Keratinocyte (primary cell): ENCODE data around the gene SIPA1L3. TPM values are rescaled to one million over a fixed set of nuclear protein-coding genes. Genes with fewer than 3 reads are reported as not detected.

ENCODE experiments used
- DNase-seq: peaks from one replicate; pipeline ENCODE4 v3.0.0-alpha.2; 2011; ENCODE audit warnings: low read depth, missing footprints, low spot score
- FAIRE-seq: peaks from 2 replicates; lab custom pipeline; 2011; peaks lifted over from hg19 to GRCh38; lab: Jason Lieb, UNC
- H2AFZ ChIP-seq: 2 replicates; pipeline ENCODE4 v1.6.0; 2012; ENCODE audit warnings: low read length, control low read depth, inconsistent platforms; ENCODE audit not compliant: control insufficient read depth
- H3K27ac ChIP-seq: 2 replicates; pipeline ENCODE4 v1.5.1; 2011; ENCODE audit warnings: low read length; ENCODE audit not compliant: control insufficient read depth, insufficient read depth
- H3K27me3 ChIP-seq: 3 replicates; pipeline ENCODE4 v1.6.0; 2011; ENCODE audit warnings: low read length; ENCODE audit not compliant: control insufficient read depth, insufficient read depth; ENCODE audit errors: extremely low read depth
- H3K36me3 ChIP-seq, 2 experiments: 2 replicates in 1 of 2; 3 replicates in 1 of 2; pipeline ENCODE4 v1.5.1; 2011; ENCODE audit warnings: low read length in 2 of 2, mild to moderate bottlenecking in 1 of 2; ENCODE audit not compliant: control insufficient read depth in 2 of 2, insufficient read depth in 2 of 2; ENCODE audit errors: extremely low read depth in 1 of 2
- H3K4me1 ChIP-seq: 3 replicates; pipeline ENCODE4 v1.5.1; 2011; ENCODE audit warnings: low read length; ENCODE audit not compliant: control insufficient read depth, insufficient read depth; ENCODE audit errors: extremely low read depth
- H3K4me2 ChIP-seq: 3 replicates; pipeline ENCODE4 v1.6.0; 2011; ENCODE audit warnings: low read depth, low read length; ENCODE audit not compliant: control insufficient read depth, insufficient read depth; ENCODE audit errors: extremely low read depth
- H3K4me3 ChIP-seq, 3 experiments: fragments of 200-600 bp in 1 of 3; sonication (generic) in 1 of 3; 2 replicates in 2 of 3; 3 replicates in 1 of 3; pipeline ENCODE4 v1.5.1; 2011 to 2016; ENCODE audit warnings: low read length in 3 of 3, mild to moderate bottlenecking in 3 of 3, control low read depth in 2 of 3, inconsistent platforms in 1 of 3, low read depth in 1 of 3, mixed read lengths in 1 of 3, mixed run types in 1 of 3, moderate library complexity in 1 of 3; ENCODE audit not compliant: control insufficient read depth in 2 of 3, insufficient read depth in 2 of 3; ENCODE audit errors: extremely low read depth in 1 of 3
- H3K79me2 ChIP-seq: 2 replicates; pipeline ENCODE4 v1.6.0; 2012; ENCODE audit warnings: low read length; ENCODE audit not compliant: control insufficient read depth, insufficient read depth
- H3K9ac ChIP-seq: 3 replicates; pipeline ENCODE4 v1.6.0; 2011; ENCODE audit warnings: low read length; ENCODE audit not compliant: control insufficient read depth, insufficient read depth; ENCODE audit errors: extremely low read depth
- H3K9me1 ChIP-seq: 3 replicates; pipeline ENCODE4 v1.6.0; 2011; ENCODE audit warnings: low read length; ENCODE audit not compliant: control insufficient read depth, insufficient read depth; ENCODE audit errors: extremely low read depth
- H3K9me3 ChIP-seq: 2 replicates; pipeline ENCODE4 v1.5.1; 2012; ENCODE audit warnings: low read depth, low read length; ENCODE audit not compliant: control insufficient read depth
- H4K20me1 ChIP-seq: 3 replicates; pipeline ENCODE4 v1.6.0; 2011; ENCODE audit warnings: low read length; ENCODE audit not compliant: control insufficient read depth, insufficient read depth; ENCODE audit errors: extremely low read depth
- EZH2 ChIP-seq: IDR thresholded peaks from one replicate; pipeline ENCODE4 v1.6.1; 2012; ENCODE audit warnings: inconsistent platforms, mild to moderate bottlenecking, low read length, moderate library complexity
- dilution Hi-C: fragments of 300-500 bp; cut with MboI; formaldehyde crosslinking; loops from one replicate; pipeline ENCODE4 v1.7.0; 2020; ENCODE audit warnings: low sequenced_read_pairs; ENCODE audit not compliant: extremely low pct_ligation_motif_present
- polyA plus RNA-seq, 5 experiments: library from polyadenylated mRNA; depleted of rRNA in 3 of 5; stranded (reverse) in 3 of 5; stranded (forward) in 1 of 5; unstranded in 1 of 5; fragments of >200 nt; gene quantifications; 1 replicate in 1 of 5; 2 replicates in 3 of 5; 3 replicates in 1 of 5; pipeline versions ENCODE4 v1.2.1 to v1.2.3, GENCODE V29; 2011 to 2012; ENCODE audit warnings: missing spikeins in 2 of 5, low read depth in 1 of 5, low replicate concordance in 1 of 5
- TF ChIP-seq, protein P1 (sequence below), 3 experiments: IDR thresholded peaks in 1 of 3; conservative IDR thresholded peaks in 1 of 3; optimal IDR thresholded peaks in 1 of 3; 2 replicates in 2 of 3; 3 replicates in 1 of 3; pipeline versions ENCODE3 to v1.5.1; 2011; ENCODE audit warnings: low read length in 3 of 3, mild to moderate bottlenecking in 3 of 3, moderate library complexity in 2 of 3, control low read depth in 1 of 3, inconsistent platforms in 1 of 3; ENCODE audit not compliant: insufficient read depth in 2 of 3; ENCODE audit errors: extremely low read depth in 1 of 3

SIPA1L3 gene
- polyA plus RNA-seq, 1 donor (not counting 4 experiments of a cell fraction or from before 2014, with no cell fraction given) = 8.0 TPM

DNA sequence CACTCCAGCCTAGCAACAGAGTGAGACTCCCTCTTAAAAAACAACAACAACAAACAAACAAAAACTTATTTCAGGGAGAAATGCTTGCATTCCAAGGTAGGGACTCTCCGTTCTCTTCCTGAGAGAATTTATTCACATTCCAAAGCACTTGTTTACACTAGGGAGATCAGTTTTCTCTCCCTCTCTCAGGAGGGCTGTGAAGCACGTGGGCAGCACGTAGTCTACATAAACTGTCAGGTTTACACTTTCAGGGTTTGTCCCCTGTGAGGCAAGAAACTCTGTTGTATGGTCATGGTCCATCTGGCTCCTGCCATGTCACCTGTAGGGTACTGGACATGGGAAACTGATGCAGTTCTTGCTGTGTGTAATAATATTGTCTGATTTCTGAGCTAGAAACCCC is 32.2 kb upstream of the SIPA1L3 start:
- no peak overlapping the region for H3K9ac ChIP-seq
- TF ChIP-seq, protein P1, sequence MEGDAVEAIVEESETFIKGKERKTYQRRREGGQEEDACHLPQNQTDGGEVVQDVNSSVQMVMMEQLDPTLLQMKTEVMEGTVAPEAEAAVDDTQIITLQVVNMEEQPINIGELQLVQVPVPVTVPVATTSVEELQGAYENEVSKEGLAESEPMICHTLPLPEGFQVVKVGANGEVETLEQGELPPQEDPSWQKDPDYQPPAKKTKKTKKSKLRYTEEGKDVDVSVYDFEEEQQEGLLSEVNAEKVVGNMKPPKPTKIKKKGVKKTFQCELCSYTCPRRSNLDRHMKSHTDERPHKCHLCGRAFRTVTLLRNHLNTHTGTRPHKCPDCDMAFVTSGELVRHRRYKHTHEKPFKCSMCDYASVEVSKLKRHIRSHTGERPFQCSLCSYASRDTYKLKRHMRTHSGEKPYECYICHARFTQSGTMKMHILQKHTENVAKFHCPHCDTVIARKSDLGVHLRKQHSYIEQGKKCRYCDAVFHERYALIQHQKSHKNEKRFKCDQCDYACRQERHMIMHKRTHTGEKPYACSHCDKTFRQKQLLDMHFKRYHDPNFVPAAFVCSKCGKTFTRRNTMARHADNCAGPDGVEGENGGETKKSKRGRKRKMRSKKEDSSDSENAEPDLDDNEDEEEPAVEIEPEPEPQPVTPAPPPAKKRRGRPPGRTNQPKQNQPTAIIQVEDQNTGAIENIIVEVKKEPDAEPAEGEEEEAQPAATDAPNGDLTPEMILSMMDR (optimal IDR thresholded peaks at IDR 0.05 in 1 of 3, IDR thresholded peaks at IDR 0.05 in 1 of 3, conservative IDR thresholded peaks at IDR 0.05 in 1 of 3; ENCODE audit: extremely low read depth in 1 of 3, insufficient read depth in 2 of 3, low read length in 3 of 3) = no peak
- TF ChIP-seq EZH2 = no peak
- no peaks in the 10 kb centered on the region for H3K4me1 ChIP-seq
- no peak overlapping the region for H2AFZ ChIP-seq
- H3K4me2 ChIP-seq = no peak overlapping the region
- no peaks in the 10 kb centered on the region for H3K9me1 ChIP-seq
- FAIRE-seq = no peak
- no peaks in the 10 kb centered on the region for H3K9me3 ChIP-seq
- H4K20me1 ChIP-seq = no peaks in the 10 kb centered on the region
- H3K36me3 ChIP-seq = no peaks in the 10 kb centered on the region
- H3K4me3 ChIP-seq = no peak overlapping the region
- H3K79me2 ChIP-seq = no peaks in the 10 kb centered on the region
- H3K27me3 ChIP-seq = no peaks in the 10 kb centered on the region
- no peak for DNase-seq
- no peak overlapping the region for H3K27ac ChIP-seq
- dilution Hi-C loops = no loop called here

DNA sequence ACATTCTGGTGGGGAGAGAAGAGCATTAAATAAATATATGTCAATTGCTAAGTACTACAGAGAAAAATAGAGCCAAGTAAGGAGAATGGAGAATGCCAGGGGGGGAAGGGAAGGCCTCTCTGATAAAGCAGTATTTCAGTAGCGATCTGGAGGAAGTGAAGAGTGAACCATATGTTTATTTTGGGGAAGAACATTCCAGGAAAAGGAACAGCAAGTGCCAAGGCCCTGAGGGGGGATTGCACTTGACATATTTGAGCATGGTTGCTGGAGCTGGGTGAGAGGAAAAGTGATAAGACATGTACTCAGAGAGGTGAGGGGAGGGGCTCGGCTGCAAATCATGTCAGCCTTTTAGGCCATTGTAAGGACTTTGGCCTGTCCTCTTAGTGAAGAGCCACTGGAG is 31.0 kb upstream of the SIPA1L3 start:
- no peak for DNase-seq
- Histone ChIP-seq H3K4me2 (no peak overlapping the region), H3K36me3 (no peaks in the 10 kb centered on the region), H4K20me1 (no peaks in the 10 kb centered on the region), H3K4me3 (no peak overlapping the region), H3K4me1 (no peaks in the 10 kb centered on the region), H3K9ac (no peak overlapping the region), H3K79me2 (no peaks in the 10 kb centered on the region), H2AFZ (no peak overlapping the region), H3K27me3 (no peaks in the 10 kb centered on the region), H3K9me3 (no peaks in the 10 kb centered on the region), H3K27ac (no peak overlapping the region), H3K9me1 (no peaks in the 10 kb centered on the region)
- dilution Hi-C loops = no loop called here
- FAIRE-seq = no peak
- no peak for TF ChIP-seq EZH2
- TF ChIP-seq, protein P1 (optimal IDR thresholded peaks at IDR 0.05 in 1 of 3, IDR thresholded peaks at IDR 0.05 in 1 of 3, conservative IDR thresholded peaks at IDR 0.05 in 1 of 3; ENCODE audit: extremely low read depth in 1 of 3, insufficient read depth in 2 of 3, low read length in 3 of 3) = no peak
